ENCODE measurements around the gene OSMR. TPM values are rescaled to one million over a fixed set of nuclear protein-coding genes. Genes with fewer than 3 reads are reported as not detected.

Gene OSMR
- total and polyA plus RNA-seq, 2 experiments from 2014 or later, result 1.5 to 2.6 TPM

DNA sequence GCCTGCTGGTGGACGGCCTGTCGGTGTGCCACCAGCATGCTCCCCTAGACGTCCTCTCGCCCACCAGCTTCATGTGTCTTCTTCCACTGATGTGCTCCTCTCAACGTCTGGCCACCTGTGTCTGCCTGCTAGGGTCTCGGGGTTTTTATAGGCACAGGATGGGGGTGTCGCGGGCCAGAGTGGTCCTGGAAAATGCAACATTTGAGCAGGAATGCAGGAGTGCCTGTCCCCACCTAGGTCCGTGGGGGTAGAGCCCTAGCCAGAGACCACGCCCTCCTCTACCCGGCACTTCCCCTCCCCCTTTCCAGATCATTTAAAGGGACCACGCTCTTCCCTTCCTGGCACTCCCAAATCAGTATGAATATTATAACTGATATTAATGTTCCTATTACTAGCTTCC lies 48.0 kb upstream of the OSMR start:
- Mint-ChIP-seq H3K27me3 (ENCODE audit: insufficient read depth, low read depth, poor library complexity) (peaks cover 2% of the 10 kb centered on the region), H3K36me3 (ENCODE audit: low read depth) (no peaks in the 10 kb centered on the region), H3K4me1 (no peaks in the 10 kb centered on the region), H3K27ac (no peak overlapping the region), H3K9me3 (no peaks in the 10 kb centered on the region), H3K4me3 (no peak overlapping the region)
- no peaks in the 10 kb centered on the region for H3K4me1 ChIP-seq (ENCODE audit: insufficient read depth)
- no peak for DNase-seq (ENCODE audit: low spot score)
- no peaks in the 10 kb centered on the region for H3K79me2 ChIP-seq (replicated peaks; ENCODE audit: insufficient read depth)
- no peak overlapping the region for H3K4me3 ChIP-seq
- H3F3A ChIP-seq (replicated peaks; ENCODE audit: low read depth), result no peaks in the 10 kb centered on the region
- 0 out of 2 replicates have a peak overlapping the region, but pooled peaks have one; percentile 63 for H2AFZ ChIP-seq
- no peak for TF ChIP-seq JUNB (IDR thresholded peaks at IDR 0.05; ENCODE audit: unreplicated experiment)
- TF ChIP-seq ZNF114 (CRISPR knock-in tag; IDR thresholded peaks at IDR 0.05), result no peak
- no peak for TF ChIP-seq EZH2 (IDR thresholded peaks at IDR 0.05; ENCODE audit: low read depth, unreplicated experiment)
- TF ChIP-seq, protein P1, sequence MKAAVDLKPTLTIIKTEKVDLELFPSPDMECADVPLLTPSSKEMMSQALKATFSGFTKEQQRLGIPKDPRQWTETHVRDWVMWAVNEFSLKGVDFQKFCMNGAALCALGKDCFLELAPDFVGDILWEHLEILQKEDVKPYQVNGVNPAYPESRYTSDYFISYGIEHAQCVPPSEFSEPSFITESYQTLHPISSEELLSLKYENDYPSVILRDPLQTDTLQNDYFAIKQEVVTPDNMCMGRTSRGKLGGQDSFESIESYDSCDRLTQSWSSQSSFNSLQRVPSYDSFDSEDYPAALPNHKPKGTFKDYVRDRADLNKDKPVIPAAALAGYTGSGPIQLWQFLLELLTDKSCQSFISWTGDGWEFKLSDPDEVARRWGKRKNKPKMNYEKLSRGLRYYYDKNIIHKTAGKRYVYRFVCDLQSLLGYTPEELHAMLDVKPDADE (IDR thresholded peaks at IDR 0.05), result no peak
- H3K9me2 ChIP-seq (ENCODE audit: insufficient read depth), result no peaks in the 10 kb centered on the region
- H3K36me3 ChIP-seq (ENCODE audit: insufficient read depth), result no peaks in the 10 kb centered on the region
- H3K27ac ChIP-seq (ENCODE audit: low read depth), result no peak overlapping the region
- ATAC-seq, result no peak
- H3K27me3 ChIP-seq (ENCODE audit: insufficient read depth), result no peaks in the 10 kb centered on the region
- H3K4me2 ChIP-seq, result no peak overlapping the region
- H4K20me1 ChIP-seq (replicated peaks; ENCODE audit: insufficient read depth), result no peaks in the 10 kb centered on the region

DNA sequence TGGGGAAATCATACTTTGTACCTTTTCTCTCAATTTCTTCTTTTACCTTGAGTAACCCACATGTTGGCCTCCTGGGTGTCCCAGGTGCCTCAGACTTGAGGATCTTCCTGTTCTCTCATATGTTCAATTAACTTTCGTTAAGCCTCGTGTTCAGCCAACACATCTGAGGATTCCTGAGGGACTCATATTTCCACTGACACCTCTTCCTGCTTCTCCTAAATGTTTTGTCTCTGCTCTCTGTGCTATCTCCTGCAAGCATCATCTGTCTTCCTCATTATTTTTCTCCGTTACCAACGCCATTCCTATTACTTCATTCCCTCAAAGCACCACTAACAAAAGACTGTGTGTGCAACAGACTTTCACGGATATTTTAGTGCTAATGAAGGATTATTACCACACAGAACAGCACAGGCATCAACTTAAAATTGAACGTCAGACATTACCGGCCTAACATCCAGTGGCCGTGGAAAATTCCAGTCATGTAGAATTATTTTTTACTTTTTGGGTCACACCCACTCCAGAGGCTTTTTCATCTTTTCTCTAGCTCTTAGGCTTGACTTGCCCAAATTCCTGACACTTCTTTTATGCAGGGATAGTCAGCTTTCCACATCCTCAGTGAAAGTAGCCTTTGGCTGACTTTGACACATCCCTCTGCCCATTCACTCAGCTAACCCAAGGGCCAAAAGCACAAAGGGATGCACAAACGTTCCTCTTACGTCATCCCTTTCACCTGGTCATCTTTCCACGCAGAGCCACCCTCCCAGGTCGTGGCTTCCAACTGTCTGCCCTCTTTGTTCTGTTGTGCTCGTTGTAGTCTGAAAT lies 46.0 kb upstream of the OSMR start:
- Mint-ChIP-seq H3K4me1 (no peaks in the 10 kb centered on the region), H3K9me3 (no peaks in the 10 kb centered on the region), H3K36me3 (ENCODE audit: low read depth) (no peaks in the 10 kb centered on the region), H3K27me3 (ENCODE audit: insufficient read depth, low read depth, poor library complexity) (no peaks in the 10 kb centered on the region), H3K4me3 (no peak overlapping the region), H3K27ac (no peak overlapping the region)
- H3K4me1 ChIP-seq (ENCODE audit: insufficient read depth), result no peaks in the 10 kb centered on the region
- H3F3A ChIP-seq (replicated peaks; ENCODE audit: low read depth), result no peaks in the 10 kb centered on the region
- DNase-seq (ENCODE audit: low spot score), result no peak
- no peaks in the 10 kb centered on the region for H4K20me1 ChIP-seq (replicated peaks; ENCODE audit: insufficient read depth)
- H2AFZ ChIP-seq, result 0 out of 2 replicates have a peak overlapping the region, but pooled peaks have one; percentile 56
- H3K4me2 ChIP-seq, result no peak overlapping the region
- no peaks in the 10 kb centered on the region for H3K79me2 ChIP-seq (replicated peaks; ENCODE audit: insufficient read depth)
- no peaks in the 10 kb centered on the region for H3K9me2 ChIP-seq (ENCODE audit: insufficient read depth)
- H3K27ac ChIP-seq (ENCODE audit: low read depth), result no peak overlapping the region
- no peak overlapping the region for H3K4me3 ChIP-seq
- no peaks in the 10 kb centered on the region for H3K36me3 ChIP-seq (ENCODE audit: insufficient read depth)
- no peak for ATAC-seq
- TF ChIP-seq STAT1 (IDR thresholded peaks at IDR 0.05; ENCODE audit: unreplicated experiment) (no peak), CREB1 (CRISPR knock-in tag; IDR thresholded peaks at IDR 0.05; ENCODE audit: low read depth) (no peak)
- TF ChIP-seq, protein P1 (IDR thresholded peaks at IDR 0.05), result no peak
- no peaks in the 10 kb centered on the region for H3K27me3 ChIP-seq (ENCODE audit: insufficient read depth)

DNA sequence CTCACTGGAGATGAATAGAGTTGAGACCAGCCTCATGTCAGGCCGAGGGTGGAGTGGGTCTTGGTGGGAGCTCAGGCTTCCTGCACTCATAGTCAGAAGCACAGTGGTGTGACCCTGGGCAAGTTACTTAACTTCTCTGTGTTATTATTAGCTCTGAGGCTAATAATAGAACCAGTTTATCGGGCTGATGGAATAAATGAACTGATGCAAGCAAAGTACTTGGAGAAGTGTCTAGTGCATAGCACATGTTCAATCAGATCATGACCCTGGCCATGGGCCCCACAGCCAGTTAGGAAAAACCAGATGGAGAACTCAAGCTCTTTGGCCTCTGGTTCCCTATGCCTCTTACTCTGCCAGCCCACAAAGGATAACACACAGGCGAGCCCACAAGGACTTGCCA lies 45.3 kb upstream of the OSMR start:
- ATAC-seq, result no peak
- Histone ChIP-seq H3F3A (replicated peaks; ENCODE audit: low read depth) (no peaks in the 10 kb centered on the region), H3K36me3 (ENCODE audit: insufficient read depth) (no peaks in the 10 kb centered on the region), H3K27me3 (ENCODE audit: insufficient read depth) (no peaks in the 10 kb centered on the region), H2AFZ (0 out of 2 replicates have a peak overlapping the region, but pooled peaks have one; percentile 56), H3K4me2 (no peak overlapping the region), H3K4me1 (ENCODE audit: insufficient read depth) (no peaks in the 10 kb centered on the region), H3K27ac (ENCODE audit: low read depth) (no peak overlapping the region), H3K4me3 (no peak overlapping the region), H3K79me2 (replicated peaks; ENCODE audit: insufficient read depth) (no peaks in the 10 kb centered on the region), H3K9me2 (ENCODE audit: insufficient read depth) (no peaks in the 10 kb centered on the region), H4K20me1 (replicated peaks; ENCODE audit: insufficient read depth) (no peaks in the 10 kb centered on the region)
- no peak for DNase-seq (ENCODE audit: low spot score)
- Mint-ChIP-seq H3K4me3 (no peak overlapping the region), H3K36me3 (ENCODE audit: low read depth) (no peaks in the 10 kb centered on the region), H3K4me1 (no peaks in the 10 kb centered on the region), H3K9me3 (no peaks in the 10 kb centered on the region), H3K27ac (no peak overlapping the region), H3K27me3 (ENCODE audit: insufficient read depth, low read depth, poor library complexity) (no peaks in the 10 kb centered on the region)
- TF ChIP-seq ZNF331 (CRISPR knock-in tag; IDR thresholded peaks at IDR 0.05; ENCODE audit: low read depth) (no peak), EZH2 (IDR thresholded peaks at IDR 0.05; ENCODE audit: low read depth, unreplicated experiment) (no peak), STAT1 (IDR thresholded peaks at IDR 0.05; ENCODE audit: unreplicated experiment) (no peak), ZNF114 (CRISPR knock-in tag; IDR thresholded peaks at IDR 0.05) (no peak), JUNB (IDR thresholded peaks at IDR 0.05; ENCODE audit: unreplicated experiment) (no peak), NANOG (IDR thresholded peaks at IDR 0.05; ENCODE audit: borderline replicate concordance) (no peak), POLR2AphosphoS5 (IDR thresholded peaks at IDR 0.05; ENCODE audit: low read depth) (no peak)
- TF ChIP-seq, protein P2, sequence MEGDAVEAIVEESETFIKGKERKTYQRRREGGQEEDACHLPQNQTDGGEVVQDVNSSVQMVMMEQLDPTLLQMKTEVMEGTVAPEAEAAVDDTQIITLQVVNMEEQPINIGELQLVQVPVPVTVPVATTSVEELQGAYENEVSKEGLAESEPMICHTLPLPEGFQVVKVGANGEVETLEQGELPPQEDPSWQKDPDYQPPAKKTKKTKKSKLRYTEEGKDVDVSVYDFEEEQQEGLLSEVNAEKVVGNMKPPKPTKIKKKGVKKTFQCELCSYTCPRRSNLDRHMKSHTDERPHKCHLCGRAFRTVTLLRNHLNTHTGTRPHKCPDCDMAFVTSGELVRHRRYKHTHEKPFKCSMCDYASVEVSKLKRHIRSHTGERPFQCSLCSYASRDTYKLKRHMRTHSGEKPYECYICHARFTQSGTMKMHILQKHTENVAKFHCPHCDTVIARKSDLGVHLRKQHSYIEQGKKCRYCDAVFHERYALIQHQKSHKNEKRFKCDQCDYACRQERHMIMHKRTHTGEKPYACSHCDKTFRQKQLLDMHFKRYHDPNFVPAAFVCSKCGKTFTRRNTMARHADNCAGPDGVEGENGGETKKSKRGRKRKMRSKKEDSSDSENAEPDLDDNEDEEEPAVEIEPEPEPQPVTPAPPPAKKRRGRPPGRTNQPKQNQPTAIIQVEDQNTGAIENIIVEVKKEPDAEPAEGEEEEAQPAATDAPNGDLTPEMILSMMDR (conservative IDR thresholded peaks at IDR 0.05; ENCODE audit: low read depth in 2 of 2), result no peak
- TF ChIP-seq, protein P3, sequence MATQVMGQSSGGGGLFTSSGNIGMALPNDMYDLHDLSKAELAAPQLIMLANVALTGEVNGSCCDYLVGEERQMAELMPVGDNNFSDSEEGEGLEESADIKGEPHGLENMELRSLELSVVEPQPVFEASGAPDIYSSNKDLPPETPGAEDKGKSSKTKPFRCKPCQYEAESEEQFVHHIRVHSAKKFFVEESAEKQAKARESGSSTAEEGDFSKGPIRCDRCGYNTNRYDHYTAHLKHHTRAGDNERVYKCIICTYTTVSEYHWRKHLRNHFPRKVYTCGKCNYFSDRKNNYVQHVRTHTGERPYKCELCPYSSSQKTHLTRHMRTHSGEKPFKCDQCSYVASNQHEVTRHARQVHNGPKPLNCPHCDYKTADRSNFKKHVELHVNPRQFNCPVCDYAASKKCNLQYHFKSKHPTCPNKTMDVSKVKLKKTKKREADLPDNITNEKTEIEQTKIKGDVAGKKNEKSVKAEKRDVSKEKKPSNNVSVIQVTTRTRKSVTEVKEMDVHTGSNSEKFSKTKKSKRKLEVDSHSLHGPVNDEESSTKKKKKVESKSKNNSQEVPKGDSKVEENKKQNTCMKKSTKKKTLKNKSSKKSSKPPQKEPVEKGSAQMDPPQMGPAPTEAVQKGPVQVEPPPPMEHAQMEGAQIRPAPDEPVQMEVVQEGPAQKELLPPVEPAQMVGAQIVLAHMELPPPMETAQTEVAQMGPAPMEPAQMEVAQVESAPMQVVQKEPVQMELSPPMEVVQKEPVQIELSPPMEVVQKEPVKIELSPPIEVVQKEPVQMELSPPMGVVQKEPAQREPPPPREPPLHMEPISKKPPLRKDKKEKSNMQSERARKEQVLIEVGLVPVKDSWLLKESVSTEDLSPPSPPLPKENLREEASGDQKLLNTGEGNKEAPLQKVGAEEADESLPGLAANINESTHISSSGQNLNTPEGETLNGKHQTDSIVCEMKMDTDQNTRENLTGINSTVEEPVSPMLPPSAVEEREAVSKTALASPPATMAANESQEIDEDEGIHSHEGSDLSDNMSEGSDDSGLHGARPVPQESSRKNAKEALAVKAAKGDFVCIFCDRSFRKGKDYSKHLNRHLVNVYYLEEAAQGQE (IDR thresholded peaks at IDR 0.05; ENCODE audit: unreplicated experiment), result no peak

Data from GM23338 (cell line).